Measurements from ENCODE around the gene SLC25A19. TPM values are rescaled to one million over a fixed set of nuclear protein-coding genes. Genes with fewer than 3 reads are reported as not detected.
A peak's percentile ranks its signal among the peaks of the same experiment; 100 is the strongest.

The SLC25A19 gene
- total and polyA plus RNA-seq, 3 experiments from 2014 or later: 15.5 to 126 (median 119) TPM

- Mint-ChIP-seq H3K36me3 (peaks cover 3 to 97% (median 21%) of the 10 kb centered on the region in 3 donors), H3K4me1 (peaks cover 32 to 44% (median 36%) of the 10 kb centered on the region in 3 donors), H3K9me3 (no peaks in the 10 kb centered on the region), H3K4me3 (no peak overlapping the region), H3K27ac (peak overlapping the region in 7 of 8 donors; percentile 58 to 96 (median 92)), H3K27me3 (no peaks in the 10 kb centered on the region)
- Histone ChIP-seq H3K27me3 (ENCODE audit: insufficient read depth, low read length, poor library complexity, severe bottlenecking) (no peaks in the 10 kb centered on the region), H3K36me3 (ENCODE audit: insufficient read depth, low read length) (peaks cover 59% of the 10 kb centered on the region), H3K9me3 (ENCODE audit: low read length) (no peaks in the 10 kb centered on the region), H3K4me1 (ENCODE audit: insufficient read depth, low read length) (peaks cover 29% of the 10 kb centered on the region), H3K4me3 (ENCODE audit: low read length) (no peak overlapping the region), H3K27ac (ENCODE audit: low read depth, low read length) (no peak overlapping the region)
- POLR2A ChIA-PET: interaction anchor here (0.6 to 2.2 kb wide), 2 partner anchors 20 to 31 kb away, joined by 3 to 6 read pairs; partner anchors contain the start of gene MIF4GD
- CTCF ChIA-PET: interaction anchor here (1.1 to 3.6 kb wide), 8 partner anchors 9 to 173 kb away, joined by 3 to 20 read pairs (median 4); partner anchors contain the start of gene MIF4GD
- DNase-seq: no peak
These were observed 50.0 kb downstream of the SLC25A19 start for GRCh38 chr17:75239214-75239613.

GRCh38 chr17:75238684-75239191 is 50.5 kb downstream of the SLC25A19 start:
- DNase-seq: peak; percentile 38 to 68 (median 49)
- peaks cover 31 to 41% (median 31%) of the 10 kb centered on the region in 3 donors for H3K4me1 Mint-ChIP-seq
- H3K27me3 Mint-ChIP-seq: no peaks in the 10 kb centered on the region
- peaks cover 57% of the 10 kb centered on the region for H3K36me3 ChIP-seq (ENCODE audit: insufficient read depth, low read length)
- H3K4me1 ChIP-seq (ENCODE audit: insufficient read depth, low read length): peaks cover 29% of the 10 kb centered on the region
- peak overlapping the region in 6 of 7 donors; percentile 21 to 39 (median 36) for H3K4me3 Mint-ChIP-seq
- H3K27me3 ChIP-seq (ENCODE audit: insufficient read depth, low read length, poor library complexity, severe bottlenecking): no peaks in the 10 kb centered on the region
- peaks cover 3 to 95% (median 20%) of the 10 kb centered on the region in 3 donors for H3K36me3 Mint-ChIP-seq
- no peaks in the 10 kb centered on the region for H3K9me3 ChIP-seq (ENCODE audit: low read length)
- CTCF ChIA-PET: interaction anchor here (1.1 to 3.6 kb wide), 9 partner anchors 9 to 278 kb away, joined by 3 to 20 read pairs (median 4); partner anchors contain the start of genes GGA3 and MIF4GD
- H3K9me3 Mint-ChIP-seq: no peaks in the 10 kb centered on the region
- H3K27ac ChIP-seq (ENCODE audit: low read depth, low read length): no peak overlapping the region
- POLR2A ChIA-PET: interaction anchor here (0.6 to 2.2 kb wide), 3 partner anchors 20 to 50 kb away, joined by 3 to 6 read pairs (median 3); partner anchors contain the start of genes MIF4GD and SLC25A19
- H3K4me3 ChIP-seq (ENCODE audit: low read length): no peak overlapping the region
- peak overlapping the region; percentile 58 to 97 (median 92) for H3K27ac Mint-ChIP-seq

- no peaks in the 10 kb centered on the region for H3K27me3 Mint-ChIP-seq
- Histone ChIP-seq H3K27ac (ENCODE audit: low read depth, low read length) (no peak overlapping the region), H3K4me1 (ENCODE audit: insufficient read depth, low read length) (peaks cover 26% of the 10 kb centered on the region), H3K27me3 (ENCODE audit: insufficient read depth, low read length, poor library complexity, severe bottlenecking) (no peaks in the 10 kb centered on the region), H3K4me3 (ENCODE audit: low read length) (no peak overlapping the region), H3K36me3 (ENCODE audit: insufficient read depth, low read length) (peaks cover 54% of the 10 kb centered on the region), H3K9me3 (ENCODE audit: low read length) (no peaks in the 10 kb centered on the region)
- H3K27ac Mint-ChIP-seq: peak overlapping the region in 4 of 8 donors; percentile 58 to 97 (median 94)
- peaks cover 25 to 34% (median 25%) of the 10 kb centered on the region in 3 donors for H3K4me1 Mint-ChIP-seq
- H3K9me3 Mint-ChIP-seq: no peaks in the 10 kb centered on the region
- H3K36me3 Mint-ChIP-seq: peaks cover 3 to 90% (median 20%) of the 10 kb centered on the region in 3 donors
- ChIA-PET POLR2A (interaction anchor here (1.3 kb wide), 1 partner anchor 51 kb away, joined by 3 read pairs; the partner anchor contains the start of gene SLC25A19), CTCF (interaction anchor here (1.2 to 3.6 kb wide), 7 partner anchors 9 to 277 kb away, joined by 3 to 20 read pairs (median 5); partner anchors contain the start of genes GGA3 and MIF4GD)
- no peak overlapping the region for H3K4me3 Mint-ChIP-seq
- no peak for DNase-seq
These were observed 51.1 kb downstream of the SLC25A19 start for GRCh38 chr17:75238020-75238580.

- ChIA-PET POLR2A (interaction anchor here (1.0 to 1.3 kb wide), 2 partner anchors 34 to 52 kb away, joined by 3 read pairs; partner anchors contain the start of genes MIF4GD and SLC25A19), CTCF (interaction anchor here (0.7 to 3.6 kb wide), 12 partner anchors 8 to 276 kb away, joined by 3 to 20 read pairs (median 5); partner anchors contain the start of genes GGA3 and MIF4GD)
- Mint-ChIP-seq H3K4me1 (peaks cover 17 to 27% (median 18%) of the 10 kb centered on the region in 3 donors), H3K27ac (peak overlapping the region in 2 of 8 donors; percentile 19 to 32), H3K4me3 (no peak overlapping the region), H3K27me3 (no peaks in the 10 kb centered on the region), H3K9me3 (no peaks in the 10 kb centered on the region), H3K36me3 (peaks cover 3 to 90% (median 23%) of the 10 kb centered on the region in 3 donors)
- H3K4me3 ChIP-seq (ENCODE audit: low read length): no peak overlapping the region
- no peaks in the 10 kb centered on the region for H3K27me3 ChIP-seq (ENCODE audit: insufficient read depth, low read length, poor library complexity, severe bottlenecking)
- H3K27ac ChIP-seq (ENCODE audit: low read depth, low read length): no peak overlapping the region
- DNase-seq: no peak
- H3K4me1 ChIP-seq (ENCODE audit: insufficient read depth, low read length): peaks cover 18% of the 10 kb centered on the region
- no peaks in the 10 kb centered on the region for H3K9me3 ChIP-seq (ENCODE audit: low read length)
- peaks cover 61% of the 10 kb centered on the region for H3K36me3 ChIP-seq (ENCODE audit: insufficient read depth, low read length)
These were observed 51.9 kb downstream of the SLC25A19 start for GRCh38 chr17:75237100-75238014.

GRCh38 chr17:75232786-75233185 is 56.4 kb downstream of the SLC25A19 start:
- H3K27ac Mint-ChIP-seq: peak overlapping the region in 1 of 8 donors; percentile 50
- no peaks in the 10 kb centered on the region for H3K9me3 ChIP-seq (ENCODE audit: low read length)
- H3K27ac ChIP-seq (ENCODE audit: low read depth, low read length): no peak overlapping the region
- no peaks in the 10 kb centered on the region for H3K27me3 ChIP-seq (ENCODE audit: insufficient read depth, low read length, poor library complexity, severe bottlenecking)
- H3K9me3 Mint-ChIP-seq: no peaks in the 10 kb centered on the region
- no peak overlapping the region for H3K4me3 ChIP-seq (ENCODE audit: low read length)
- CTCF ChIA-PET: no interaction called here
- no peaks in the 10 kb centered on the region for H3K27me3 Mint-ChIP-seq
- H3K4me1 ChIP-seq (ENCODE audit: insufficient read depth, low read length): no peaks in the 10 kb centered on the region
- H3K4me3 Mint-ChIP-seq: no peak overlapping the region
- DNase-seq: no peak
- H3K4me1 Mint-ChIP-seq: no peaks in the 10 kb centered on the region
- peaks cover 59% of the 10 kb centered on the region for H3K36me3 ChIP-seq (ENCODE audit: insufficient read depth, low read length)
- POLR2A ChIA-PET: no interaction called here
- H3K36me3 Mint-ChIP-seq: peaks cover 0 to 85% (median 11%) of the 10 kb centered on the region in 3 donors

- Histone ChIP-seq H3K9me3 (ENCODE audit: low read length) (no peaks in the 10 kb centered on the region), H3K27me3 (ENCODE audit: insufficient read depth, low read length, poor library complexity, severe bottlenecking) (no peaks in the 10 kb centered on the region), H3K4me1 (ENCODE audit: insufficient read depth, low read length) (no peaks in the 10 kb centered on the region), H3K4me3 (ENCODE audit: low read length) (no peak overlapping the region), H3K36me3 (ENCODE audit: insufficient read depth, low read length) (peaks cover 58% of the 10 kb centered on the region), H3K27ac (ENCODE audit: low read depth, low read length) (no peak overlapping the region)
- Mint-ChIP-seq H3K9me3 (no peaks in the 10 kb centered on the region), H3K4me3 (no peak overlapping the region), H3K36me3 (peaks cover 0 to 82% (median 11%) of the 10 kb centered on the region in 3 donors), H3K27ac (peak overlapping the region in 2 of 8 donors; percentile 3 to 36), H3K4me1 (no peaks in the 10 kb centered on the region), H3K27me3 (no peaks in the 10 kb centered on the region)
- POLR2A ChIA-PET: no interaction called here
- CTCF ChIA-PET: interaction anchor here (1.0 to 1.3 kb wide), 2 partner anchors 10 to 118 kb away, joined by 4 read pairs; no protein-coding TSS in a partner anchor
- no peak for DNase-seq
These were observed 57.3 kb downstream of the SLC25A19 start for GRCh38 chr17:75231741-75232464.

- Mint-ChIP-seq H3K4me3 (no peak overlapping the region), H3K4me1 (no peaks in the 10 kb centered on the region), H3K27ac (peak overlapping the region in 1 of 8 donors; percentile 35), H3K27me3 (no peaks in the 10 kb centered on the region), H3K36me3 (peaks cover 0 to 82% (median 8%) of the 10 kb centered on the region in 3 donors), H3K9me3 (no peaks in the 10 kb centered on the region)
- Histone ChIP-seq H3K4me1 (ENCODE audit: insufficient read depth, low read length) (no peaks in the 10 kb centered on the region), H3K27me3 (ENCODE audit: insufficient read depth, low read length, poor library complexity, severe bottlenecking) (no peaks in the 10 kb centered on the region), H3K27ac (ENCODE audit: low read depth, low read length) (no peak overlapping the region), H3K4me3 (ENCODE audit: low read length) (no peak overlapping the region), H3K36me3 (ENCODE audit: insufficient read depth, low read length) (peaks cover 59% of the 10 kb centered on the region), H3K9me3 (ENCODE audit: low read length) (no peaks in the 10 kb centered on the region)
- no peak for DNase-seq
- POLR2A ChIA-PET: no interaction called here
- CTCF ChIA-PET: interaction anchor here (1.0 to 1.5 kb wide), 4 partner anchors 9 to 117 kb away, joined by 3 to 4 read pairs (median 4); no protein-coding TSS in a partner anchor
These were observed 58.2 kb downstream of the SLC25A19 start for GRCh38 chr17:75231071-75231470.
